ENCODE measurements around the gene STXBP6. TPM values are rescaled to one million over a fixed set of nuclear protein-coding genes. Genes with fewer than 3 reads are reported as not detected.
A peak's percentile ranks its signal among the peaks of the same experiment; 100 is the strongest.

Gene STXBP6
- total RNA-seq, 1 experiment from 2014 or later = 6.4 TPM

DNA sequence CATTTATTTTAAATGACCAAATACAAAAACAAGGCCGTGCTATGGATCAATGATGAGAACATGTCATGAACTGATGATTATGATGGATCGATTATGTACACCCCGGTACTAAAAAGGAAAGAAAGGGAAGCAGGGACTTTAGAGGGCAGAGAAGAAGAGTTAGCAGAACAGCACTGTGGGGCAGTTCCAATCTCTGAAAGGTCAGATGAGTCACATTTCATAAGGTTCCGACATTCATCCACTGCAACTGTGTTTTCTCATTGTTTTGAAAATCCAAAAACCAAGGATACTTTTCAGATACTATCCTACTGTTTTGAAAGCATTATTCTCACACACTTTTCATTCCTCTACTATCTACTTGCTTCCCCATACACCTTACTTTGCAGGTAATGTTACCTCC, 169.3 kb downstream of the STXBP6 start:
- H3K4me1 Mint-ChIP-seq (ENCODE audit: low read depth, unreplicated experiment) = peaks cover 54% of the 10 kb centered on the region
- CTCF ChIA-PET = no interaction called here
- no TSS peak for BruUV-seq (replicated peaks)
- no peaks in the 10 kb centered on the region for H3K27me3 Mint-ChIP-seq (ENCODE audit: unreplicated experiment)
- H3K4me3 Mint-ChIP-seq (ENCODE audit: low read depth, unreplicated experiment) = no peak overlapping the region
- H3K36me3 Mint-ChIP-seq (ENCODE audit: insufficient read depth, unreplicated experiment) = no peaks in the 10 kb centered on the region
- no peak overlapping the region for H3K27ac Mint-ChIP-seq (ENCODE audit: unreplicated experiment)
- H3K9me3 Mint-ChIP-seq (ENCODE audit: low read depth, unreplicated experiment) = no peaks in the 10 kb centered on the region
- TF ChIP-seq, protein P1, sequence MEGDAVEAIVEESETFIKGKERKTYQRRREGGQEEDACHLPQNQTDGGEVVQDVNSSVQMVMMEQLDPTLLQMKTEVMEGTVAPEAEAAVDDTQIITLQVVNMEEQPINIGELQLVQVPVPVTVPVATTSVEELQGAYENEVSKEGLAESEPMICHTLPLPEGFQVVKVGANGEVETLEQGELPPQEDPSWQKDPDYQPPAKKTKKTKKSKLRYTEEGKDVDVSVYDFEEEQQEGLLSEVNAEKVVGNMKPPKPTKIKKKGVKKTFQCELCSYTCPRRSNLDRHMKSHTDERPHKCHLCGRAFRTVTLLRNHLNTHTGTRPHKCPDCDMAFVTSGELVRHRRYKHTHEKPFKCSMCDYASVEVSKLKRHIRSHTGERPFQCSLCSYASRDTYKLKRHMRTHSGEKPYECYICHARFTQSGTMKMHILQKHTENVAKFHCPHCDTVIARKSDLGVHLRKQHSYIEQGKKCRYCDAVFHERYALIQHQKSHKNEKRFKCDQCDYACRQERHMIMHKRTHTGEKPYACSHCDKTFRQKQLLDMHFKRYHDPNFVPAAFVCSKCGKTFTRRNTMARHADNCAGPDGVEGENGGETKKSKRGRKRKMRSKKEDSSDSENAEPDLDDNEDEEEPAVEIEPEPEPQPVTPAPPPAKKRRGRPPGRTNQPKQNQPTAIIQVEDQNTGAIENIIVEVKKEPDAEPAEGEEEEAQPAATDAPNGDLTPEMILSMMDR (IDR thresholded peaks at IDR 0.05; ENCODE audit: unreplicated experiment) = no peak
- DNase-seq = no peak
- intact Hi-C loops (cut with micrococcal nuclease; ENCODE audit: unreplicated experiment) = no loop called here

DNA sequence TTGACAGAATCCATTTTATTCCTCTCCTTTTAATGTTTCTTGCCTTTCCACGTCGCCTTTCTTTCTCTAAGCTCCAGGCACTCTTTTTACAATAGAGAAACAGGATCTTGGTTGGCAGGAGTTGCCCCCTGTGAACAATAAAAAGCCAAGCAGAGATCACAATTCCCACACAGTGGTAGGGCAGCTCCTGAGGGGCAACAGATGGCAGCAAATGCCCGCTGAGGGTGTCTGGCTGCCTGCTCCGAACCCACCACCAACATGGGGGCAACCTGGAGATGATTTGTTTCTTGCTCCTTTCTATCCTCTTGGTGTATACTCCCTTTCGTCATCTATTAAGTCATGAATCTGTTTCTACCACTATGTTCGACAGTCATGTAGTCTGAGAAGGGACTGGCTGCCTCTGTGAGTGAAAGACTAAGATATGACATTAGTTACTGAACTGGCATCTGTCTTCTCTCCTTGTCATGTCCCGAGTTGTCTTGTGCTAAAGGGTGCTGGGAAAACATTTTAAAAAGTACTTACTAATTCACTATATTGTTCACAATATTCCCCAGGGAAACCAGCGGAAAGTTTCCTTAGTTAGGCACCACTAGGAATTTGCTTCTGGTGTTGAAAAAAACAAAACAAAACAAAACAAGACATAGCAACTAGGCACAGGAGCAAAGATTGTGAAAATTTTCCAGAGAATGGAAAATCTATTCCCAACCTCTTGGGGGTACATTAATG, 170.1 kb downstream of the STXBP6 start:
- Mint-ChIP-seq H3K27me3 (ENCODE audit: unreplicated experiment) (no peaks in the 10 kb centered on the region), H3K36me3 (ENCODE audit: insufficient read depth, unreplicated experiment) (no peaks in the 10 kb centered on the region), H3K4me1 (ENCODE audit: low read depth, unreplicated experiment) (peaks cover 55% of the 10 kb centered on the region), H3K4me3 (ENCODE audit: low read depth, unreplicated experiment) (no peak overlapping the region), H3K27ac (ENCODE audit: unreplicated experiment) (no peak overlapping the region), H3K9me3 (ENCODE audit: low read depth, unreplicated experiment) (no peaks in the 10 kb centered on the region)
- no TSS peak for BruUV-seq (replicated peaks)
- DNase-seq = no peak
- intact Hi-C loops (cut with micrococcal nuclease; ENCODE audit: unreplicated experiment) = loop anchor here (5.0 kb wide), 1 partner anchor 63 kb away; no protein-coding TSS in a partner anchor
- TF ChIP-seq, protein P1 (IDR thresholded peaks at IDR 0.05; ENCODE audit: unreplicated experiment) = no peak
- CTCF ChIA-PET = no interaction called here

DNA sequence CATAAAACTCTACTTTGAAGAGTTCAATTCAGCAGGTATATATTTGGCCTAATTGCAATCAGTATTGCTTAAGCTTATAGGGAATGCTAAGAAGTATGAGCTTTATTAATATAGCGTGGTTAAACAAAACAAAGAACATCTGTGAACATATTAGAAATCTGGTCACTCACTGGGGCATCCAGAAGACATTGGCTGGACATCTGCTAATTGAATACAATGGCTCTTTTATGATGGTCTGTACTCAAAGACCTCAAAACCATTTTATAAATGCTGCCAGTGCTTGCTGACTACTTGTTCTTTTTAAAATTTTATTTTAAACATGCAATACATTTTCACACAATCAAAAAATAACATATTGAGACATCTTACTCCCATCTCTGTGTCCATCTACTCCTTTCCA, 173.0 kb downstream of the STXBP6 start:
- CTCF ChIA-PET = interaction anchor here (0.8 kb wide), 1 partner anchor 17 kb away, joined by 3 read pairs; no protein-coding TSS in a partner anchor
- intact Hi-C loops (cut with micrococcal nuclease; ENCODE audit: unreplicated experiment) = loop anchor here (2.0 to 5.0 kb wide), 2 partner anchors 30 to 60 kb away; no protein-coding TSS in a partner anchor
- DNase-seq = no peak
- Mint-ChIP-seq H3K27ac (ENCODE audit: unreplicated experiment) (peak overlapping the region; percentile 16), H3K36me3 (ENCODE audit: insufficient read depth, unreplicated experiment) (no peaks in the 10 kb centered on the region), H3K9me3 (ENCODE audit: low read depth, unreplicated experiment) (no peaks in the 10 kb centered on the region), H3K4me1 (ENCODE audit: low read depth, unreplicated experiment) (peaks cover 59% of the 10 kb centered on the region), H3K4me3 (ENCODE audit: low read depth, unreplicated experiment) (no peak overlapping the region), H3K27me3 (ENCODE audit: unreplicated experiment) (no peaks in the 10 kb centered on the region)
- no TSS peak for BruUV-seq (replicated peaks)
- TF ChIP-seq, protein P1 (IDR thresholded peaks at IDR 0.05; ENCODE audit: unreplicated experiment) = no peak

DNA sequence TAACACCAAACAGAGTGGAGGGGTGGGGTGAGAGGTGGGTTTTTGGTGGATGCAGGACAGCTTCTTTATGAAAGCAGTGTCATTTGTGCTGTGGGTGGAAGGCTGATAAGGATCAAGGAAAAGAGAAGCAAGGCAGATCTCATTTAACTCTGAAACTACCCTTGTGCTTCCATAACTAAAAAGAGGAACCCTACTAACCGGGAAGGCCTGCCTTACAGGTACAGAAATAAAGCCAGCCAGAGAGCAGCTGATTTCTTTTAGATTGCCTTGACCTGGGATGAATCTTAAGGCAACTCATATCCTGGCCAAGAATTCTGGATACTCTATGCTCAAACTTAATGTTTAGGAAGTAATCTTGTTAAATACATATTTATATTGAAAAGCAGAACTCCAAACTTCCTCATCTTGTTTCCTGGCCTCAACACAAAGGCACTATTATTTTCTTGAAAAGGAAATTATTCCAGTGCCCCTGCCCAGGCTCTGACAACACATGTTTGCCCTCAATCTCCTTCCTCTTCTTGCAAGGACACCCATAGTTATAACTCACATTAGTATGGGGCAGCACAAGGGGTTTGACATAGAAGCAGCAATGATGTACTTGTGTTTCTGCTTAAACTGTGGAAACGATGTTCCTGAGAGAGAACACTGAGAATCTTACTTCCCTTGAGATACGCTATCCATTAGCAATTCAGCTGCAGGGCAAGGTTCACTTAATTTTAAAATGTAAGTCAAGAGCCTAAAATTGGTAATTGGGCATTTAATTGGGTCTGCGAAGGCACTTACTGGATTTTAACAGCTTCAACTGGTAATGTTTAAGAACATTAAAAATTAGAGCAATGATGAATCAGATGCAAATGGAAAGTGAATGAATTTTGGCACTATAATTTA, 173.7 kb downstream of the STXBP6 start:
- Mint-ChIP-seq H3K27ac (ENCODE audit: unreplicated experiment) (peak overlapping the region; percentile 16), H3K36me3 (ENCODE audit: insufficient read depth, unreplicated experiment) (no peaks in the 10 kb centered on the region), H3K9me3 (ENCODE audit: low read depth, unreplicated experiment) (no peaks in the 10 kb centered on the region), H3K4me1 (ENCODE audit: low read depth, unreplicated experiment) (peaks cover 58% of the 10 kb centered on the region), H3K27me3 (ENCODE audit: unreplicated experiment) (no peaks in the 10 kb centered on the region), H3K4me3 (ENCODE audit: low read depth, unreplicated experiment) (no peak overlapping the region)
- no TSS peak for BruUV-seq (replicated peaks)
- TF ChIP-seq, protein P1 (IDR thresholded peaks at IDR 0.05; ENCODE audit: unreplicated experiment) = no peak
- intact Hi-C loops (cut with micrococcal nuclease; ENCODE audit: unreplicated experiment) = loop anchor here (2.0 to 5.0 kb wide), 2 partner anchors 29 to 59 kb away; no protein-coding TSS in a partner anchor
- DNase-seq = no peak
- CTCF ChIA-PET = interaction anchor here (0.8 kb wide), 1 partner anchor 16 kb away, joined by 3 read pairs; no protein-coding TSS in a partner anchor

All from Calu3 (cell line).